ENCODE data around the gene GPR31. TPM values are rescaled to one million over a fixed set of nuclear protein-coding genes. Genes with fewer than 3 reads are reported as not detected.
"Not testable (repeated sequence)": the region's sequence is repeated elsewhere in the genome, so short reads cannot be mapped to it uniquely, and the experiment has no call there.

The GPR31 gene
- total and polyA plus RNA-seq, 2 donors from 2014 or later: 0.16 TPM; not detected in 1

DNA sequence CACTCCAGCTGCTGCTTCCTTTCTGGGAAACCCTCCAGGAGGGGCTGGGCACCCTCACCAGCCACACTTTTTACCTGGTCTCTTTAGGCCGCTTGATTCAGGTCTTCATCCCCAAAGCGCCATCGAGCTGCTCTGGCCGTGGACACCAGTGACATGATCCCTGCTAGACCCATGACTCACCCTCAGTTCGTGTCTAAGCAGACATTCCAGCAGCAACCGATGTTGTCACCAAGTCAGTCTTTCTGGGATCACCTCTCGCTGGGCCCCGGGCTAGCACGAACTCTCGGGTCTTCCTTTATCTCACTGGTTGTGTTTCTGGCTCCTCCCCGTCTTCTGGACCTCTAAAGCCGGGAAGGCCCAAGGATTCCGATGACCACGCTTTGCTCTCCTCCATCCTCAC, 43.0 kb upstream of the GPR31 start:
- H3K9ac ChIP-seq (ENCODE audit: low read length in 3 of 3): no peak overlapping the region
- H3K36me3 ChIP-seq (ENCODE audit: control insufficient read depth in 2 of 3, insufficient read depth in 3 of 3, low read length in 3 of 3): no peaks in the 10 kb centered on the region
- H3K4me3 ChIP-seq (ENCODE audit: low read length in 3 of 3): no peak overlapping the region
- DNase-seq: peak in 1 of 5 donors; percentile 23
- H3K9me3 ChIP-seq (ENCODE audit: control insufficient read depth in 2 of 3, insufficient read depth in 1 of 3, low read length in 3 of 3): no peaks in the 10 kb centered on the region
- no peak for FAIRE-seq
- no peaks in the 10 kb centered on the region for H3K27me3 ChIP-seq (ENCODE audit: control insufficient read depth, insufficient read depth, low read length)
- intact Hi-C loops (cut with DNase I): no loop called here
- no peak overlapping the region for H3K27ac ChIP-seq (ENCODE audit: low read depth in 2 of 2, low read length in 2 of 2)
- TF ChIP-seq, protein P1, sequence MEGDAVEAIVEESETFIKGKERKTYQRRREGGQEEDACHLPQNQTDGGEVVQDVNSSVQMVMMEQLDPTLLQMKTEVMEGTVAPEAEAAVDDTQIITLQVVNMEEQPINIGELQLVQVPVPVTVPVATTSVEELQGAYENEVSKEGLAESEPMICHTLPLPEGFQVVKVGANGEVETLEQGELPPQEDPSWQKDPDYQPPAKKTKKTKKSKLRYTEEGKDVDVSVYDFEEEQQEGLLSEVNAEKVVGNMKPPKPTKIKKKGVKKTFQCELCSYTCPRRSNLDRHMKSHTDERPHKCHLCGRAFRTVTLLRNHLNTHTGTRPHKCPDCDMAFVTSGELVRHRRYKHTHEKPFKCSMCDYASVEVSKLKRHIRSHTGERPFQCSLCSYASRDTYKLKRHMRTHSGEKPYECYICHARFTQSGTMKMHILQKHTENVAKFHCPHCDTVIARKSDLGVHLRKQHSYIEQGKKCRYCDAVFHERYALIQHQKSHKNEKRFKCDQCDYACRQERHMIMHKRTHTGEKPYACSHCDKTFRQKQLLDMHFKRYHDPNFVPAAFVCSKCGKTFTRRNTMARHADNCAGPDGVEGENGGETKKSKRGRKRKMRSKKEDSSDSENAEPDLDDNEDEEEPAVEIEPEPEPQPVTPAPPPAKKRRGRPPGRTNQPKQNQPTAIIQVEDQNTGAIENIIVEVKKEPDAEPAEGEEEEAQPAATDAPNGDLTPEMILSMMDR (IDR thresholded peaks at IDR 0.05; ENCODE audit: borderline replicate concordance, extremely low read depth, insufficient read depth): no peak
- H3K4me1 ChIP-seq (ENCODE audit: control insufficient read depth in 2 of 3, insufficient read depth in 2 of 3, low read depth in 1 of 3, low read length in 3 of 3): no peaks in the 10 kb centered on the region

DNA sequence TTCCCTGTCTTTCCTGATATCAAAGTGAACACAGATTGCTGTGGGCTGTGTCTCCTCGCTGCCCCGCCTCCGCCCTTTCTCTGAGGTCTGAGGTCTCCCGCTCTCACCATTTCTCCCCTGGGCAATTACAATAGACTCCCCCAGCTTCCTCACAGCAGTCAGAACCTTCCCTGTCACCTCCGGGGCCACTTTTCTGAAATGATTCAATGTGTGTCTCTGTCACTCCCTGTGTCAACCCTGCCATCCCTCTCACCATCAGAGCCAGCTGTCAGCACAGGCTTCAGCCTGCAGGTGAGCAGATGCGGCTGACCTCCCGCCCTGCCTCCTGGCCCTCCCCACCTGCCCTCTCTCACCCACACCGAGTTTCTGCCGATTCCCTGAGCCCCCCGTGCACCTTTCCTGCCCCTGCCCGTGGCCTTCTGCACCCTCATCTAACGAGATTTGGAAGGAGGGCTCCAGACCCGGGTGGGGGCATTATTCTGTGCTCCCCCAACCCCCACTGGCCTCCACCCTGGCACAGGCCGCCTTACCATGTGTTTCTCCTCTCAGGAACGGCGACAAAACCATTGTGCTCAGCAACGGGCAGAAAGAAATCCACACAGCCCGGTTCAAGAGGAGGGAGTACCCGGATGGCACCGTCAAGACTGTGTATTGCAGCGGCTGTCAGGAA, 38.3 kb upstream of the GPR31 start:
- H3K27me3 ChIP-seq (ENCODE audit: control insufficient read depth, insufficient read depth, low read length); FAIRE-seq; intact Hi-C loops (cut with DNase I); H3K27ac ChIP-seq (ENCODE audit: low read depth in 2 of 2, low read length in 2 of 2); H3K9ac ChIP-seq (ENCODE audit: low read length in 3 of 3); H3K4me3 ChIP-seq (ENCODE audit: low read length in 3 of 3); H3K9me3 ChIP-seq (ENCODE audit: control insufficient read depth in 2 of 3, insufficient read depth in 1 of 3, low read length in 3 of 3); H3K36me3 ChIP-seq (ENCODE audit: control insufficient read depth in 2 of 3, insufficient read depth in 3 of 3, low read length in 3 of 3); H3K4me1 ChIP-seq (ENCODE audit: control insufficient read depth in 2 of 3, insufficient read depth in 2 of 3, low read depth in 1 of 3, low read length in 3 of 3): not testable (repeated sequence)
- DNase-seq: peak in 1 of 5 donors; percentile 27

DNA sequence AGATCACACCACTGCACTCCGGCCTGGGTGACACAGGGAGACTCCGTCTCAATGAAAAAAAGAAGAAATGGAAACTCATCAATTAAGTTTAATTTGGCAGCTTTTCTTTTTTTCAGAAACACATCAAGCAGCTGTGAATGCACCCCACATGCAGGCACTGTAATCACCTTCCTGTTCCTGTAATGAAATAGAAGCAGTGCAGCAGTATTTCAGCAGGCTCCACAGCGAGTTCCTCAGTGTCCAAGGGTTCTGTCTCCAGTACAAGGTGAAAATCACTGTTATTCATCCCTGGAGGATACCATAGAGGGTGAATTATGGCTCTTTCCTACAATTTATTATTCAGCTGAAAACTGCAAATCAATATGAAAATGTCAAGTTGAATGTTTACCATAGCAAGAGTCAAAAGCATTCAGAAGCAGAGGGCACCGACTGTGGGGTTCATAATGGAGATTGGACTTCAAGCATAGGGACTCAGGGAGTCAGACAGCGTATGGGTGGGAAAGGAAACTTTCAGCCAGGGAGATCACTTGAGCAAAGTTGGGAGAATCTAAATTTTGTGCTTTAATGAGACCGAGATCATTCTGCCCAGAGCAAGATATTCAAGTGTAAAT, 35.8 kb upstream of the GPR31 start:
- FAIRE-seq; DNase-seq; H3K36me3 ChIP-seq (ENCODE audit: control insufficient read depth in 2 of 3, insufficient read depth in 3 of 3, low read length in 3 of 3); H3K27me3 ChIP-seq (ENCODE audit: control insufficient read depth, insufficient read depth, low read length); intact Hi-C loops (cut with DNase I); H3K27ac ChIP-seq (ENCODE audit: low read depth in 2 of 2, low read length in 2 of 2); H3K4me1 ChIP-seq (ENCODE audit: control insufficient read depth in 2 of 3, insufficient read depth in 2 of 3, low read depth in 1 of 3, low read length in 3 of 3); H3K9me3 ChIP-seq (ENCODE audit: control insufficient read depth in 2 of 3, insufficient read depth in 1 of 3, low read length in 3 of 3); H3K4me3 ChIP-seq (ENCODE audit: low read length in 3 of 3); H3K9ac ChIP-seq (ENCODE audit: low read length in 3 of 3): not testable (repeated sequence)

DNA sequence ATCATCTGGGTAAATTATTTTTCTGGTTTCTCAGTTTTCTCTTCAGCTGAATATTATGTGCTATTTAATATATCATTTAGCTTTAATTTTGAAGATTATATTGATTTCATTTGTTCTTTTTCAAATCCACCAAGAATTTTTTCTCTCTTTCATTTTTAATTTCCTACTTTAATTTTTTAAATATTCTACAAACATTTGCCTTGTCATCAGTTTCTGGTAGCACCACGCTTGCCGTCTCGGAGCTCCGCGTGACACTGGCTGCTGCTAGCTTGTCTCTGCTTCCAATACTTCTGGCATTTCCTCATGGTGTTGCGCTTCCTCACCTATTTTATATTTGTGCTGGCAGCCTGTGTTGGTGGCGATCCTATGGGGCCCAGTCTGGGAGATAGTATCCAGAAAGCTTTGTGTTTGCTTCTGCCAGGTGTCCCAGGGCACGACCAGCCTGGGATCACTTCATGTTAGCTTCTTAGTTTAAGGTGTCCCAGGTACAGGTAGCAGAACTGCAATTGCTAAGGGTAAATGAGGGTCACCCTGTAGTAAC, 33.3 kb upstream of the GPR31 start:
- intact Hi-C loops (cut with DNase I); H3K9ac ChIP-seq (ENCODE audit: low read length in 3 of 3); H3K27me3 ChIP-seq (ENCODE audit: control insufficient read depth, insufficient read depth, low read length); H3K9me3 ChIP-seq (ENCODE audit: control insufficient read depth in 2 of 3, insufficient read depth in 1 of 3, low read length in 3 of 3); H3K27ac ChIP-seq (ENCODE audit: low read depth in 2 of 2, low read length in 2 of 2); H3K4me3 ChIP-seq (ENCODE audit: low read length in 3 of 3); H3K36me3 ChIP-seq (ENCODE audit: control insufficient read depth in 2 of 3, insufficient read depth in 3 of 3, low read length in 3 of 3); DNase-seq; H3K4me1 ChIP-seq (ENCODE audit: control insufficient read depth in 2 of 3, insufficient read depth in 2 of 3, low read depth in 1 of 3, low read length in 3 of 3); FAIRE-seq: not testable (repeated sequence)

DNA sequence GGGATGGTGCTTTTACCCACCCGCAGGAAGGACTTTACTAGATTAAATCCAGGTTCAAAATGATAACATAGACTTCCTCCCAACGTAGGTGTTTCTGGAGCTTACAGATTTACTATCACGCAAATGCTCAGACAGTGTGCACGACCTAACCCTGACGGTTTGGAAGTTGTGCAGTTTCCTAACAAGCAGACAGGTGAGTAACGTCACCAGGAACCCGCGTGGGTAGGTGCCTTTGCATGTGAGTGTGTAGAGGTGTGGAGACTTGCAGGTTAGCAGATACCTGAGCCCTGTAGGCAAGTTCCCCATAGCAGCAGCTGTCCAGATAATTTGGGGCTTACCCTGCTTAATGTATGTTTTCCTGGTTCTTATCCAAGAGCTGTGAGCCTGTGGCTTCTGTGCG, 29.5 kb upstream of the GPR31 start:
- H3K27ac ChIP-seq (ENCODE audit: low read depth in 2 of 2, low read length in 2 of 2); H3K27me3 ChIP-seq (ENCODE audit: control insufficient read depth, insufficient read depth, low read length); H3K4me3 ChIP-seq (ENCODE audit: low read length in 3 of 3); intact Hi-C loops (cut with DNase I); FAIRE-seq; H3K9ac ChIP-seq (ENCODE audit: low read length in 3 of 3); H3K4me1 ChIP-seq (ENCODE audit: control insufficient read depth in 2 of 3, insufficient read depth in 2 of 3, low read depth in 1 of 3, low read length in 3 of 3); H3K36me3 ChIP-seq (ENCODE audit: control insufficient read depth in 2 of 3, insufficient read depth in 3 of 3, low read length in 3 of 3); H3K9me3 ChIP-seq (ENCODE audit: control insufficient read depth in 2 of 3, insufficient read depth in 1 of 3, low read length in 3 of 3): not testable (repeated sequence)
- peak in 1 of 5 donors; percentile 4 for DNase-seq

DNA sequence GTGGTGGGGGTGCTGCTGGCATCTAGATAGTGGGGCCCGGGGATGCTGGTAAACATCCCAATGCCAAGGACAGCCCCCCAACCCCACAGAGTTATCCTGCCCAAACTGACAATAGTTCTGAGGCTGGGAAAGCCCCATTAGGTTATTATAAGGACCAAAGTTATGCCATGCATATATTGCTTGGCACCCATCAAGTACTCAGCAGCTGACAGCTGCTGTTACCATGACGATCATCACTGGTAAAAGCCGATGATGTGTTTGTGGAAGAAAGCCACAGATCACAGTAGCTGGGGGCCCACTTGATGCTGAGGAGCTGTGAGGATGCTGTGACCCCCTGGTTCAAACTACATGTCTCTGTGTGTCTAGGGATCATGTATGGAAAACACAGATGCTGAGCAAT, 27.3 kb upstream of the GPR31 start:
- H3K4me1 ChIP-seq (ENCODE audit: control insufficient read depth in 2 of 3, insufficient read depth in 2 of 3, low read depth in 1 of 3, low read length in 3 of 3); FAIRE-seq; H3K9ac ChIP-seq (ENCODE audit: low read length in 3 of 3); H3K27me3 ChIP-seq (ENCODE audit: control insufficient read depth, insufficient read depth, low read length); DNase-seq; H3K36me3 ChIP-seq (ENCODE audit: control insufficient read depth in 2 of 3, insufficient read depth in 3 of 3, low read length in 3 of 3); intact Hi-C loops (cut with DNase I); H3K4me3 ChIP-seq (ENCODE audit: low read length in 3 of 3); H3K27ac ChIP-seq (ENCODE audit: low read depth in 2 of 2, low read length in 2 of 2); H3K9me3 ChIP-seq (ENCODE audit: control insufficient read depth in 2 of 3, insufficient read depth in 1 of 3, low read length in 3 of 3): not testable (repeated sequence)

DNA sequence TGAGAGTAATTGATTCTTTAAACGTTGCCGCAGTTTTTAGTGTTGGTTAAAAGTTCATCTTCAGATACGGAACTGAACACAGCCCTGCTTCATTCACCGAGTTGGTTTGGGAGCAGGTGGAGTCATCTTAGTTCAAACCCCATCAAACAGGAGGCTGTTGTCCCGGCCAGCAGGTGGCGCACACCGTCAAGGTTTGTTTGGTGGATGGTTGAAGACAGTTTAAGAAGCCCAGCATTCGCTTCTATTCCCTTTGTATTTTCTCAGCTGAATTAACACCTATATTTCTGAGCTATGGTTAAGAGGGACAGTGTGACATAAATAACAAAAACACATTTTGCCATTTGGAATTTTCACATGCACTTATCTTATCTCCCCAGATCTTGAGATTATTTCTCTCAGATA, 25.1 kb upstream of the GPR31 start:
- H3K9ac ChIP-seq (ENCODE audit: low read length in 3 of 3); H3K36me3 ChIP-seq (ENCODE audit: control insufficient read depth in 2 of 3, insufficient read depth in 3 of 3, low read length in 3 of 3); H3K27me3 ChIP-seq (ENCODE audit: control insufficient read depth, insufficient read depth, low read length); intact Hi-C loops (cut with DNase I); DNase-seq; H3K9me3 ChIP-seq (ENCODE audit: control insufficient read depth in 2 of 3, insufficient read depth in 1 of 3, low read length in 3 of 3); H3K4me1 ChIP-seq (ENCODE audit: control insufficient read depth in 2 of 3, insufficient read depth in 2 of 3, low read depth in 1 of 3, low read length in 3 of 3); H3K4me3 ChIP-seq (ENCODE audit: low read length in 3 of 3); H3K27ac ChIP-seq (ENCODE audit: low read depth in 2 of 2, low read length in 2 of 2): not testable (repeated sequence)
- FAIRE-seq: peak; percentile 97

All from kidney (tissue), 14 donors.